Tibial artery (tissue), 4 donors: ENCODE data around the gene RHBDL3.

ENCODE experiments used
- DNase-seq, 2 donors: peaks; one replicate each; pipeline ENCODE4 v3.0.0-alpha.2; 2019
- H3K27ac ChIP-seq, 2 donors: fragments of 200-600 bp; sonication (generic) in 1 of 2; 1 replicate in 1 of 2; 2 replicates in 1 of 2; pipeline ENCODE4 v1.5.1; 2018 to 2019; ENCODE audit warnings: mild to moderate bottlenecking in 1 of 2
- H3K27me3 ChIP-seq, 2 donors: fragments of 200-600 bp; sonication (generic) in 1 of 2; one replicate each; pipeline versions ENCODE4 v1.5.1 to v1.6.0; 2016 to 2019
- H3K36me3 ChIP-seq, 3 donors: fragments of 200-600 bp; sonication (generic) in 2 of 3; one replicate each; pipeline ENCODE4 v1.5.1; 2016 to 2019; ENCODE audit warnings: mild to moderate bottlenecking in 2 of 3
- H3K4me1 ChIP-seq, 4 donors: fragments of 200-600 bp; sonication (generic) in 2 of 4; 1 replicate in 3 of 4; 2 replicates in 1 of 4; pipeline ENCODE4 v1.5.1; 2016 to 2019
- H3K4me3 ChIP-seq, 2 donors: fragments of 200-600 bp; sonication (generic) in 1 of 2; 1 replicate in 1 of 2; 2 replicates in 1 of 2; pipeline ENCODE4 v1.5.1; 2018 to 2019; ENCODE audit warnings: mild to moderate bottlenecking in 2 of 2
- H3K9me3 ChIP-seq, 3 donors: fragments of 200-600 bp; sonication (generic) in 1 of 3; one replicate each; pipeline ENCODE4 v1.5.1; 2016 to 2019
- CTCF ChIP-seq, 2 experiments: fragments of 200-600 bp in 1 of 2; fragments of 450-650 bp in 1 of 2; IDR thresholded peaks; one replicate each; pipeline ENCODE4 v1.5.1; 2017 to 2019; ENCODE audit warnings: antibody characterized with exemption in 2 of 2, mild to moderate bottlenecking in 1 of 2, moderate library complexity in 1 of 2
- intact Hi-C: fragments of 100-400 bp; cut with DNase I; formaldehyde crosslinking; loops from one replicate; pipeline ENCODE4 v1.15.0; 2023; ENCODE audit warnings: low total_unique reads

RHBDL3 gene

GRCh38 chr17:32267690-32268205 lies 2.1 kb downstream of the RHBDL3 start:
- H3K36me3 ChIP-seq, result no peaks in the 10 kb centered on the region
- H3K9me3 ChIP-seq, result no peaks in the 10 kb centered on the region
- no peak for TF ChIP-seq CTCF (IDR thresholded peaks at IDR 0.05)
- H3K27ac ChIP-seq, result no peak overlapping the region
- intact Hi-C loops, result no loop called here
- H3K4me1 ChIP-seq, result peaks cover 0 to 30% (median 24%) of the 10 kb centered on the region in 4 donors
- no peak for DNase-seq
- peaks cover 0 to 61% of the 10 kb centered on the region in 2 donors for H3K27me3 ChIP-seq
- no peak overlapping the region for H3K4me3 ChIP-seq

GRCh38 chr17:32268734-32269288 lies 3.2 kb downstream of the RHBDL3 start:
- intact Hi-C loops, result no loop called here
- peaks cover 0 to 71% of the 10 kb centered on the region in 2 donors for H3K27me3 ChIP-seq
- H3K4me3 ChIP-seq, result no peak overlapping the region
- no peak overlapping the region for H3K27ac ChIP-seq
- H3K36me3 ChIP-seq, result no peaks in the 10 kb centered on the region
- no peak for TF ChIP-seq CTCF (IDR thresholded peaks at IDR 0.05)
- DNase-seq, result no peak
- no peaks in the 10 kb centered on the region for H3K9me3 ChIP-seq
- peaks cover 0 to 30% (median 24%) of the 10 kb centered on the region in 4 donors for H3K4me1 ChIP-seq

GRCh38 chr17:32269377-32269776 lies 3.7 kb downstream of the RHBDL3 start:
- peaks cover 0 to 77% of the 10 kb centered on the region in 2 donors for H3K27me3 ChIP-seq
- no peaks in the 10 kb centered on the region for H3K9me3 ChIP-seq
- TF ChIP-seq CTCF (IDR thresholded peaks at IDR 0.05), result no peak
- H3K36me3 ChIP-seq, result no peaks in the 10 kb centered on the region
- no peak for DNase-seq
- peaks cover 0 to 30% (median 24%) of the 10 kb centered on the region in 4 donors for H3K4me1 ChIP-seq
- no peak overlapping the region for H3K27ac ChIP-seq
- H3K4me3 ChIP-seq, result no peak overlapping the region
- intact Hi-C loops, result no loop called here

- no peak overlapping the region for H3K4me3 ChIP-seq
- H3K27ac ChIP-seq, result no peak overlapping the region
- intact Hi-C loops, result no loop called here
- TF ChIP-seq CTCF (IDR thresholded peaks at IDR 0.05), result no peak
- H3K4me1 ChIP-seq, result peaks cover 0 to 18% (median 9%) of the 10 kb centered on the region in 4 donors
- DNase-seq, result no peak
- H3K27me3 ChIP-seq, result peaks cover 0 to 78% of the 10 kb centered on the region in 2 donors
- no peaks in the 10 kb centered on the region for H3K9me3 ChIP-seq
- no peaks in the 10 kb centered on the region for H3K36me3 ChIP-seq
These were observed 6.2 kb downstream of the RHBDL3 start for GRCh38 chr17:32271844-32272243.

GRCh38 chr17:32274101-32274500 lies 8.5 kb downstream of the RHBDL3 start:
- H3K27ac ChIP-seq, result no peak overlapping the region
- H3K4me1 ChIP-seq, result peaks cover 0 to 7% (median 0%) of the 10 kb centered on the region in 4 donors
- H3K27me3 ChIP-seq, result peaks cover 0 to 60% of the 10 kb centered on the region in 2 donors
- intact Hi-C loops, result no loop called here
- H3K4me3 ChIP-seq, result no peak overlapping the region
- H3K36me3 ChIP-seq, result no peaks in the 10 kb centered on the region
- H3K9me3 ChIP-seq, result no peaks in the 10 kb centered on the region
- DNase-seq, result no peak
- no peak for TF ChIP-seq CTCF (IDR thresholded peaks at IDR 0.05)
